Tibial nerve (tissue), 3 donors: ENCODE results near the gene HECW1.

Source experiments
- CTCF ChIP-seq, 5 experiments: fragments of 200-600 bp in 3 of 5; fragments of 450-650 bp in 2 of 5; sonication (generic) in 3 of 5; IDR thresholded peaks; one replicate each; pipeline ENCODE4 v1.5.1; 2016 to 2019; ENCODE audit warnings: antibody characterized with exemption in 5 of 5, mild to moderate bottlenecking in 3 of 5, moderate library complexity in 2 of 5
- POLR2A ChIP-seq, 2 donors: fragments of 450-650 bp; IDR thresholded peaks; one replicate each; pipeline ENCODE4 v1.6.1; 2017; ENCODE audit warnings: antibody characterized with exemption in 2 of 2, mild to moderate bottlenecking in 2 of 2, moderate library complexity in 2 of 2

- TF ChIP-seq CTCF (IDR thresholded peaks at IDR 0.05) (no peak), POLR2A (IDR thresholded peaks at IDR 0.05) (no peak)
Measured at GRCh38 chr7:43083106-43083505, 29.3 kb upstream of the HECW1 start.
